ENCODE results near the gene TMED3. TPM values are rescaled to one million over a fixed set of nuclear protein-coding genes. Genes with fewer than 3 reads are reported as not detected.
"Not testable (repeated sequence)": the region's sequence is repeated elsewhere in the genome, so short reads cannot be mapped to it uniquely, and the experiment has no call there.

The TMED3 gene
- total RNA-seq, 1 experiment from 2014 or later: 127 TPM

DNA sequence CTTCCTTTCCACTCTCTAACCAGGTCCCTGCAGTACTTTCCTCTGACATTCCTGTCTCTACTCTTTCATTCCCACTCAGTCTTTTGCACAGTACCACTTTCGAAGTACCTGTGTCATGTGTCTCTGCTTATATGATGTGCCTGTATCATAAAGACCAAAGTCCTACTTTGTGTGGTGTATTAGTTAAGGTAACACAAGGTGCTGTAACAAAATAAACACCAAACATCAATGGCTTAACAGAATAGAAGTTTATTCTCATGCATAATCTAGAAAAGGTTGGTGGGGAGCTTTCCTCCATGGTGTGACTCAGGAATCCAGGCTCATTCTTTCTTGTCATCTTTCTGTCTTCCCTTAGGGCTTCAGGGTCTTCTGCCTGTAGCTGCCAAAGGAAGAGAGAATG lies 3.3 kb downstream of the TMED3 start:
- H3K27ac Mint-ChIP-seq (ENCODE audit: unreplicated experiment): peak overlapping the region; percentile 86
- peaks cover 65% of the 10 kb centered on the region for H3K36me3 Mint-ChIP-seq (ENCODE audit: insufficient read depth, unreplicated experiment)
- peaks cover 4% of the 10 kb centered on the region for H3K9me3 Mint-ChIP-seq (ENCODE audit: low read depth, unreplicated experiment)
- peak overlapping the region; percentile 34 for H3K4me3 Mint-ChIP-seq (ENCODE audit: low read depth, unreplicated experiment)
- no peak for DNase-seq
- intact Hi-C loops (cut with micrococcal nuclease; ENCODE audit: unreplicated experiment): no loop called here
- H3K27me3 Mint-ChIP-seq (ENCODE audit: unreplicated experiment): peaks cover 14% of the 10 kb centered on the region
- H3K4me1 Mint-ChIP-seq (ENCODE audit: low read depth, unreplicated experiment): peaks cover 56% of the 10 kb centered on the region
- TF ChIP-seq, protein P1, sequence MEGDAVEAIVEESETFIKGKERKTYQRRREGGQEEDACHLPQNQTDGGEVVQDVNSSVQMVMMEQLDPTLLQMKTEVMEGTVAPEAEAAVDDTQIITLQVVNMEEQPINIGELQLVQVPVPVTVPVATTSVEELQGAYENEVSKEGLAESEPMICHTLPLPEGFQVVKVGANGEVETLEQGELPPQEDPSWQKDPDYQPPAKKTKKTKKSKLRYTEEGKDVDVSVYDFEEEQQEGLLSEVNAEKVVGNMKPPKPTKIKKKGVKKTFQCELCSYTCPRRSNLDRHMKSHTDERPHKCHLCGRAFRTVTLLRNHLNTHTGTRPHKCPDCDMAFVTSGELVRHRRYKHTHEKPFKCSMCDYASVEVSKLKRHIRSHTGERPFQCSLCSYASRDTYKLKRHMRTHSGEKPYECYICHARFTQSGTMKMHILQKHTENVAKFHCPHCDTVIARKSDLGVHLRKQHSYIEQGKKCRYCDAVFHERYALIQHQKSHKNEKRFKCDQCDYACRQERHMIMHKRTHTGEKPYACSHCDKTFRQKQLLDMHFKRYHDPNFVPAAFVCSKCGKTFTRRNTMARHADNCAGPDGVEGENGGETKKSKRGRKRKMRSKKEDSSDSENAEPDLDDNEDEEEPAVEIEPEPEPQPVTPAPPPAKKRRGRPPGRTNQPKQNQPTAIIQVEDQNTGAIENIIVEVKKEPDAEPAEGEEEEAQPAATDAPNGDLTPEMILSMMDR (IDR thresholded peaks at IDR 0.05; ENCODE audit: unreplicated experiment): no peak
- CTCF ChIA-PET: interaction anchor here (0.9 kb wide), 1 partner anchor 21 kb away, joined by 3 read pairs; no protein-coding TSS in a partner anchor
- BruUV-seq (replicated peaks): no TSS peak

DNA sequence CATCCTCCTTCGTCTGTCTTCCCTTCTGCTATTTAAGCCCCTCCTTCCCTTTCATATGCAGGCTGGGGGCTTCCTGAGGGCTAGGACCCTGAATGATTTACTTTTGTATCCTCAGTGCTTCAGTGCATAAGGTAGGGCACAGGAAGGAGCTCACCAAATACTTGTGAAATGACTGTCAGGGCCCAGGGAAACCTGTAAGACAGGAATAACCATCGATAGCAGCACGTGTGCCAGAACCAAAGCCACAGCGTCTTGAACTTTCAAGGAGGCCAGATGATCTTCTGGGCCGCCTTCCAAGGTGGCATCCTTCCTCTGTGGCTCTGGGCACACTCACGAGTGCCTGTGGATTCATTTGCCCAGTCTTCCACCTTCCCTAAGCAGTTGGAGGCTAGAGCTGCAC lies 3.9 kb downstream of the TMED3 start:
- peak overlapping the region; percentile 34 for H3K4me3 Mint-ChIP-seq (ENCODE audit: low read depth, unreplicated experiment)
- peaks cover 7% of the 10 kb centered on the region for H3K27me3 Mint-ChIP-seq (ENCODE audit: unreplicated experiment)
- intact Hi-C loops (cut with micrococcal nuclease; ENCODE audit: unreplicated experiment): loop anchor here (1.0 kb wide), 1 partner anchor 18 kb away; no protein-coding TSS in a partner anchor
- H3K27ac Mint-ChIP-seq (ENCODE audit: unreplicated experiment): peak overlapping the region; percentile 86
- peaks cover 4% of the 10 kb centered on the region for H3K9me3 Mint-ChIP-seq (ENCODE audit: low read depth, unreplicated experiment)
- CTCF ChIA-PET: interaction anchor here (0.5 to 0.9 kb wide), 4 partner anchors 11 to 44 kb away, joined by 3 to 5 read pairs (median 3); no protein-coding TSS in a partner anchor
- H3K36me3 Mint-ChIP-seq (ENCODE audit: insufficient read depth, unreplicated experiment): peaks cover 70% of the 10 kb centered on the region
- BruUV-seq (replicated peaks): no TSS peak
- peaks cover 56% of the 10 kb centered on the region for H3K4me1 Mint-ChIP-seq (ENCODE audit: low read depth, unreplicated experiment)
- TF ChIP-seq, protein P1 (IDR thresholded peaks at IDR 0.05; ENCODE audit: unreplicated experiment): no peak
- peak; percentile 77 for DNase-seq

DNA sequence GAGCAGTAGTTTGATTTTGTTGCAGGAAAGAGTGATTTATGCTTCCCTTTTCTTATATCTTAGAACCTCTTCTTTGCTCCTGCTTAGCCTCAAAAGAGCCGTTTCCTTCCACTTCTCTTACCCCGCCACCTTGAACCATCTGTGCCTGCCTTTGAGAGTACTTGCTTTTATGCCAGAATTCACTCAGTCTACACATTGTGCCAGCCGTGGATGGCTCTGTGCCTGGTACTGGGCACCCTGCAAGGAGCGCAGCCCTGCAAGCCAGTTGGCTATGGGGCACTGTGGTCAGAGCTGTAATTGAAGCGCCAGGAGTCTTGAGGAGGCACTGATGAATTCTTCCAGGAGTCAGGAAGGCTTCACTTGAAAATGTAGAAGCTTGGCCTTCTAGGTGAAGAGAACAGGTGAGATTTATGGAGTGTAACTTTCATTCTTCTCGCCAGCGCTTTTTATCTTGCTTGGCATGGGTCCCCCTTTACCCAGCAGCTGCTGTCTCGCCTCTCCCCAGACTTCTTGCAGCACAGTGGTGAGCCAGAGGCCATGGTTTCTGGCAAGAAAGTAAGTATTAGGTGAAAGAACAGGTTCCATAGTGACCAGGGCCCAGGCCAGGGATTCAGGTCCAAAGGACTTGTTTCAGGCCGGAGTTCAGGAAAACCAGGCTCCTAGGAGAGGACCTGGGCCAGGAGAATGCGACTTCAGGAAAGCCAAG lies 4.9 kb downstream of the TMED3 start:
- no TSS peak for BruUV-seq (replicated peaks)
- H3K27ac Mint-ChIP-seq (ENCODE audit: unreplicated experiment): no peak overlapping the region
- no peaks in the 10 kb centered on the region for H3K27me3 Mint-ChIP-seq (ENCODE audit: unreplicated experiment)
- peaks cover 50% of the 10 kb centered on the region for H3K4me1 Mint-ChIP-seq (ENCODE audit: low read depth, unreplicated experiment)
- CTCF ChIA-PET: no interaction called here
- intact Hi-C loops (cut with micrococcal nuclease; ENCODE audit: unreplicated experiment): loop anchor here (1.0 kb wide), 1 partner anchor 18 kb away; no protein-coding TSS in a partner anchor
- H3K4me3 Mint-ChIP-seq (ENCODE audit: low read depth, unreplicated experiment): no peak overlapping the region
- H3K9me3 Mint-ChIP-seq (ENCODE audit: low read depth, unreplicated experiment): peaks cover 4% of the 10 kb centered on the region
- no peak for DNase-seq
- TF ChIP-seq, protein P1 (IDR thresholded peaks at IDR 0.05; ENCODE audit: unreplicated experiment): no peak
- peaks cover 64% of the 10 kb centered on the region for H3K36me3 Mint-ChIP-seq (ENCODE audit: insufficient read depth, unreplicated experiment)

DNA sequence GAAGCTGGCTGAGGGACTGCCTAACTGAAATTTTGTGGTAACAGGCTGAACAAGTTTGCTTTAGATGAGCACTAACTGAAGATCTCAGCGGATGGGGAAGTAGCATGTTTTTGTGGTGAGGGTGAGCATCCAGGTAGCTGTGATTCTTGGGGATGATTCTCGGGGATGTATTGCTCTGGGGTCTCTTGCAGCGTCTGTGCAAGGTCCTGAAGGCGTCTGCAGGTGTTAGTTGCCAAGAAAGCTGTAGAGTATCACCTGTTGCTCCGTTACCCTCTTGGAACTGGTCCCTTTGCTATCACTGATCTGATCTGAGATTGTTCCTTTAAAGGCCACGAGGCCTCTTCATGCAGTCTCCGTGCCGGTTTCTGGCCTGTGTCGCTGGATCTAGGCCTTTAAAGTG lies 6.0 kb downstream of the TMED3 start:
- Mint-ChIP-seq H3K4me1 (ENCODE audit: low read depth, unreplicated experiment) (peaks cover 50% of the 10 kb centered on the region), H3K27ac (ENCODE audit: unreplicated experiment) (no peak overlapping the region), H3K4me3 (ENCODE audit: low read depth, unreplicated experiment) (no peak overlapping the region), H3K9me3 (ENCODE audit: low read depth, unreplicated experiment) (peaks cover 4% of the 10 kb centered on the region), H3K36me3 (ENCODE audit: insufficient read depth, unreplicated experiment) (peaks cover 53% of the 10 kb centered on the region), H3K27me3 (ENCODE audit: unreplicated experiment) (no peaks in the 10 kb centered on the region)
- no TSS peak for BruUV-seq (replicated peaks)
- intact Hi-C loops (cut with micrococcal nuclease; ENCODE audit: unreplicated experiment): no loop called here
- TF ChIP-seq, protein P1 (IDR thresholded peaks at IDR 0.05; ENCODE audit: unreplicated experiment): no peak
- CTCF ChIA-PET: no interaction called here
- no peak for DNase-seq

DNA sequence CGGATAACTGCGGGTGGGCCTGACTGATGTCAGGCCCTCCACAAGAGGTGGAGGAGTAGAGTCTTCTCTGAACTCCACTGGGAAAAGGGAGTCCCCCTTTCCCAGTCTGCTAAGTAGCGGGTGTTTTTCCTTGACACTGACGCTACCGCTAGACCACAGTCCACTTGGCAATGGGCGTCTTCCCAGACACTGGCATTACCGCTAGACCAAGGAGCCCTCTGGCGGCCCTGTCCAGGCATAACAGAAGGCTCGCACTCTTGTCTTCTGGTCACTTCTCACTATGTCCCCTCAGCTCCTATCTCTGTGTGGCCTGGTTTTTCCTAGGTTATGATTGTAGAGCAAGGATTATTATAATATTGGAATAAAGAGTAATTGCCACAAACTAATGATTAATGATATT lies 9.1 kb downstream of the TMED3 start:
- H3K27me3 Mint-ChIP-seq (ENCODE audit: unreplicated experiment); intact Hi-C loops (cut with micrococcal nuclease; ENCODE audit: unreplicated experiment); BruUV-seq (replicated peaks); CTCF ChIA-PET; H3K4me3 Mint-ChIP-seq (ENCODE audit: low read depth, unreplicated experiment); H3K27ac Mint-ChIP-seq (ENCODE audit: unreplicated experiment); DNase-seq; H3K9me3 Mint-ChIP-seq (ENCODE audit: low read depth, unreplicated experiment): not testable (repeated sequence)
- peaks cover 33% of the 10 kb centered on the region for H3K36me3 Mint-ChIP-seq (ENCODE audit: insufficient read depth, unreplicated experiment)
- H3K4me1 Mint-ChIP-seq (ENCODE audit: low read depth, unreplicated experiment): peaks cover 23% of the 10 kb centered on the region

All from Calu3 (cell line).